Type B pancreatic cell (in vitro differentiated cells): ENCODE measurements around the gene ARAP2. TPM values are rescaled to one million over a fixed set of nuclear protein-coding genes. Genes with fewer than 3 reads are reported as not detected.

ENCODE experiments used
- DNase-seq: peaks from one replicate; pipeline ENCODE4 v3.0.0; 2021; ENCODE audit warnings: mixed read lengths; ENCODE audit not compliant: unreplicated experiment; ENCODE audit errors: extremely low spot score
- H3K27ac Mint-ChIP-seq: 2 replicates; pipeline ENCODE4 v1.8.0; 2021; ENCODE audit warnings: mild to moderate bottlenecking, mixed read lengths
- H3K27me3 Mint-ChIP-seq: 2 replicates; pipeline ENCODE4 v1.8.0; 2021; ENCODE audit warnings: mixed read lengths
- H3K36me3 Mint-ChIP-seq: 2 replicates; pipeline ENCODE4 v1.8.0; 2021; ENCODE audit warnings: mixed read lengths
- H3K4me1 Mint-ChIP-seq: one replicate; pipeline ENCODE4 v1.8.0; 2021; ENCODE audit warnings: mixed read lengths; ENCODE audit not compliant: unreplicated experiment
- H3K4me3 Mint-ChIP-seq: 2 replicates; pipeline ENCODE4 v1.8.0; 2021; ENCODE audit warnings: mild to moderate bottlenecking, mixed read lengths
- H3K9me3 Mint-ChIP-seq: 2 replicates; pipeline ENCODE4 v1.8.0; 2021; ENCODE audit warnings: mixed read lengths
- CTCF ChIP-seq: fragments of 200-600 bp; sonication (generic); conservative IDR thresholded peaks from 2 replicates; pipeline ENCODE4 v1.5.0; 2021; ENCODE audit warnings: antibody characterized with exemption, mild to moderate bottlenecking
- total RNA-seq: library from RNA; stranded (reverse); gene quantifications from 2 replicates; pipeline ENCODE4 v1.2.1, GENCODE V29; 2021; ENCODE audit warnings: low replicate concordance

Gene ARAP2
- total RNA-seq, 1 donor from 2014 or later, result 10.8 TPM

- Mint-ChIP-seq H3K27ac (no peak overlapping the region), H3K4me1 (peaks cover 5% of the 10 kb centered on the region), H3K4me3 (no peak overlapping the region), H3K27me3 (no peaks in the 10 kb centered on the region), H3K9me3 (no peaks in the 10 kb centered on the region), H3K36me3 (peaks cover 12% of the 10 kb centered on the region)
- TF ChIP-seq CTCF, result no peak
- DNase-seq, result no peak
Observed at GRCh38 chr4:36180206-36180605, 64.1 kb downstream of the ARAP2 start.

GRCh38 chr4:36178484-36178883 lies 65.8 kb downstream of the ARAP2 start:
- H3K4me3 Mint-ChIP-seq, result no peak overlapping the region
- H3K27me3 Mint-ChIP-seq, result no peaks in the 10 kb centered on the region
- H3K4me1 Mint-ChIP-seq, result peaks cover 9% of the 10 kb centered on the region
- no peak overlapping the region for H3K27ac Mint-ChIP-seq
- no peaks in the 10 kb centered on the region for H3K9me3 Mint-ChIP-seq
- DNase-seq, result no peak
- peaks cover 12% of the 10 kb centered on the region for H3K36me3 Mint-ChIP-seq
- no peak for TF ChIP-seq CTCF

DNA sequence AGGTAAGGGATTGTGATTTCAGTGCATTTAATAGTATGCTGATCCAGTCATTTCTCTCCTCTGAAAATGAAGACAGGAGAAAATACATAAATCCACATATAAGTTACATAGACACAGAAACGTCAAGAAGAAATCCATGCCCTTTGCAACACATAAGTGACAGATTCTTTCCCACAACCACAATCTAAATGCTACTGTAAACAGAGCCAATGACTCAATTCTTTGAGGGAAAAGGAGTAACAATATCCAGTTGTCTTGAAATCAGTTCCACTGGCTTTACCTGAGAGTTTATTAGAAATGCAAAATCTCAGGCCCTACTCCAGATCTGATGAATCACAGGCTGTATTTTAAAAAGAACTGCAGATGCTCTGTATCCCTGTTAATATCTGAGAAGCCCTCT lies 66.4 kb downstream of the ARAP2 start:
- no peaks in the 10 kb centered on the region for H3K9me3 Mint-ChIP-seq
- TF ChIP-seq CTCF, result no peak
- no peak for DNase-seq
- peaks cover 12% of the 10 kb centered on the region for H3K36me3 Mint-ChIP-seq
- H3K27me3 Mint-ChIP-seq, result no peaks in the 10 kb centered on the region
- no peak overlapping the region for H3K27ac Mint-ChIP-seq
- H3K4me3 Mint-ChIP-seq, result no peak overlapping the region
- peaks cover 9% of the 10 kb centered on the region for H3K4me1 Mint-ChIP-seq

GRCh38 chr4:36174570-36174969 lies 69.7 kb downstream of the ARAP2 start:
- no peak for DNase-seq
- H3K27me3 Mint-ChIP-seq, result no peaks in the 10 kb centered on the region
- no peak overlapping the region for H3K27ac Mint-ChIP-seq
- H3K4me3 Mint-ChIP-seq, result no peak overlapping the region
- no peaks in the 10 kb centered on the region for H3K9me3 Mint-ChIP-seq
- peaks cover 9% of the 10 kb centered on the region for H3K4me1 Mint-ChIP-seq
- peaks cover 8% of the 10 kb centered on the region for H3K36me3 Mint-ChIP-seq
- TF ChIP-seq CTCF, result no peak

- Mint-ChIP-seq H3K4me1 (peaks cover 9% of the 10 kb centered on the region), H3K27me3 (no peaks in the 10 kb centered on the region), H3K27ac (no peak overlapping the region), H3K9me3 (no peaks in the 10 kb centered on the region), H3K36me3 (peaks cover 8% of the 10 kb centered on the region), H3K4me3 (no peak overlapping the region)
- TF ChIP-seq CTCF, result no peak
- DNase-seq, result no peak
Observed at GRCh38 chr4:36173905-36174304, 70.4 kb downstream of the ARAP2 start.

DNA sequence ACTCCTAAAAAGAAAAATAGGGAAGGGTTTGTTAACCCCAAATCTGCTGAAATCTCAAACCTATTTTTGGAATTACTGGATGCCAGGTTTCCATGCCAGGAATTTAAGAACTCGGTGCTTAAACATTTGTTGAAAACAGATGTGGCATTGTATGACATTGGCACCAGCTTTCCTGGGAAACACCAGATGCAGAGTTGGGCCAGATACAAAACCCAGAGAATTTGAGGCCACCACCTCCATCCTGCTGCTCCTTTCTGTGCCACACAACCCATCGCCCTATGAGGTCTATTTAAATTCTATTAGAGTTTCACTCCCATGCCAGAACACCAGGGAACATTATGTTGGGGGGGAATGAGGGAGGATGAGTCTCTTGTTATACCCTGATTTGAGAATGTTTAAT lies 71.7 kb downstream of the ARAP2 start:
- no peaks in the 10 kb centered on the region for H3K27me3 Mint-ChIP-seq
- H3K4me3 Mint-ChIP-seq, result no peak overlapping the region
- no peak for DNase-seq
- no peak overlapping the region for H3K27ac Mint-ChIP-seq
- TF ChIP-seq CTCF, result no peak
- peaks cover 5% of the 10 kb centered on the region for H3K4me1 Mint-ChIP-seq
- H3K36me3 Mint-ChIP-seq, result peaks cover 3% of the 10 kb centered on the region
- H3K9me3 Mint-ChIP-seq, result no peaks in the 10 kb centered on the region
